PC-9 (cell line): ENCODE data around the gene NEU4. TPM values are rescaled to one million over a fixed set of nuclear protein-coding genes. Genes with fewer than 3 reads are reported as not detected.

Source experiments
- BruUV-seq: library from RNA; stranded (reverse); fragments of 400-500 nt; replicated peaks from 2 replicates; lab custom pipeline; 2021; lab: Mats Ljungman, UMichigan
- CTCF ChIA-PET: fragments of 300-600 bp; sonication (Branson Sonifier 250); formaldehyde crosslinking; loops from one replicate; lab custom pipeline; 2022; ENCODE audit warnings: antibody characterized with exemption; lab: Charles Lee
- POLR2A ChIA-PET: fragments of 300-600 bp; sonication (Branson Sonifier 250); formaldehyde crosslinking; loops from one replicate; lab custom pipeline; 2022; ENCODE audit warnings: antibody characterized with exemption; ENCODE audit not compliant: unreplicated experiment; lab: Charles Lee
- DNase-seq, 2 experiments: peaks; one replicate each; pipeline versions ENCODE4 v3.0.0 to v3.0.0-alpha.2; 2015 to 2022; ENCODE audit warnings: mixed read lengths in 1 of 2
- H2AFZ ChIP-seq: fragments of 200-600 bp; sonication (generic); 2 replicates; pipeline ENCODE4 v1.8.1; 2017; ENCODE audit warnings: antibody characterized with exemption
- H3F3A ChIP-seq: fragments of 200-600 bp; sonication (generic); 2 replicates; pipeline ENCODE4 v1.8.1; 2017; ENCODE audit warnings: antibody characterized with exemption, mild to moderate bottlenecking, low read depth; ENCODE audit not compliant: insufficient read depth
- H3K27ac ChIP-seq: fragments of 200-600 bp; sonication (generic); 2 replicates; pipeline ENCODE4 v1.6.1; 2016; ENCODE audit warnings: mixed run types
- H3K27me3 ChIP-seq: fragments of 200-600 bp; sonication (generic); 2 replicates; pipeline ENCODE4 v1.6.1; 2016; ENCODE audit warnings: low read depth, mixed run types; ENCODE audit not compliant: insufficient read depth
- H3K36me3 ChIP-seq: fragments of 200-600 bp; sonication (generic); 2 replicates; pipeline ENCODE4 v1.6.1; 2016; ENCODE audit warnings: low read depth, mixed run types
- H3K4me1 ChIP-seq: fragments of 200-600 bp; sonication (generic); replicated peaks from 2 replicates; pipeline ENCODE4 v1.6.1; 2016; ENCODE audit warnings: mixed run types; ENCODE audit not compliant: insufficient read depth
- H3K4me2 ChIP-seq: fragments of 200-600 bp; sonication (generic); 2 replicates; pipeline ENCODE4 v1.6.1; 2017; ENCODE audit warnings: mixed run types
- H3K4me3 ChIP-seq: fragments of 200-600 bp; sonication (generic); 2 replicates; pipeline ENCODE4 v1.6.1; 2016; ENCODE audit warnings: mixed run types
- H3K79me2 ChIP-seq: fragments of 200-600 bp; sonication (generic); 2 replicates; pipeline ENCODE4 v1.6.1; 2017; ENCODE audit warnings: low read depth, mixed run types
- H3K9me2 ChIP-seq: fragments of 200-600 bp; sonication (generic); 2 replicates; pipeline ENCODE4 v1.8.1; 2017; ENCODE audit warnings: mild to moderate bottlenecking; ENCODE audit not compliant: insufficient read depth
- H3K9me3 ChIP-seq: fragments of 200-600 bp; sonication (generic); 2 replicates; pipeline ENCODE4 v1.8.1; 2016; ENCODE audit warnings: low read depth; ENCODE audit not compliant: insufficient read depth
- H4K20me1 ChIP-seq: fragments of 200-600 bp; sonication (generic); 2 replicates; pipeline ENCODE4 v1.8.1; 2017; ENCODE audit not compliant: insufficient read depth
- CTCF ChIP-seq: fragments of 200-600 bp; sonication (generic); conservative IDR thresholded peaks from 2 replicates; pipeline ENCODE4 v1.6.1; 2017; ENCODE audit warnings: mixed run types, antibody characterized with exemption, mild to moderate bottlenecking, moderate library complexity
- EZH2 ChIP-seq: fragments of 200-600 bp; sonication (generic); IDR thresholded peaks from 2 replicates; pipeline ENCODE4 v1.8.0; 2017; ENCODE audit warnings: antibody characterized with exemption, low read depth
- intact Hi-C: fragments of 100-400 bp; cut with micrococcal nuclease; formaldehyde crosslinking; loops from one replicate; pipeline ENCODE4 v1.10.0; 2022; ENCODE audit not compliant: unreplicated experiment
- total RNA-seq: library from RNA; stranded (reverse); gene quantifications from 2 replicates; pipeline ENCODE4 v1.2.3, GENCODE V29; 2021

The NEU4 gene
- total RNA-seq, 1 experiment from 2014 or later, result 0.92 TPM

- CTCF ChIA-PET, result no interaction called here
Observed at GRCh38 chr2:241794250-241794823, 14.7 kb upstream of the NEU4 start.

GRCh38 chr2:241795021-241795999 is 13.7 kb upstream of the NEU4 start:
- no peak for DNase-seq
- no peaks in the 10 kb centered on the region for H3K9me2 ChIP-seq
- H3F3A ChIP-seq, result 0 out of 2 replicates have a peak, but pooled peaks cover 8% of the 10 kb centered on the region
- H3K9me3 ChIP-seq, result no peaks in the 10 kb centered on the region
- TF ChIP-seq EZH2, result no peak
- no peak for TF ChIP-seq CTCF
- H2AFZ ChIP-seq, result no peak overlapping the region
- intact Hi-C loops, result no loop called here
- ChIA-PET CTCF (no interaction called here), POLR2A (no interaction called here)
- no peaks in the 10 kb centered on the region for H3K79me2 ChIP-seq
- H4K20me1 ChIP-seq, result no peaks in the 10 kb centered on the region; the same call in 1 of the 2 replicates
- 0 out of 2 replicates have a peak, but pooled peaks cover 9% of the 10 kb centered on the region for H3K27me3 ChIP-seq
- H3K36me3 ChIP-seq, result no peaks in the 10 kb centered on the region
- H3K4me1 ChIP-seq, result peaks cover 8% of the 10 kb centered on the region
- H3K4me2 ChIP-seq, result no peak overlapping the region
- H3K4me3 ChIP-seq, result no peak overlapping the region
- H3K27ac ChIP-seq, result no peak overlapping the region
- no TSS peak for BruUV-seq

More at GRCh38 chr2:241794250-241794823, 14.7 kb upstream of the NEU4 start:
- no peak for DNase-seq
- Histone ChIP-seq H3K27me3 (0 out of 2 replicates have a peak, but pooled peaks cover 9% of the 10 kb centered on the region), H3F3A (0 out of 2 replicates have a peak, but pooled peaks cover 8% of the 10 kb centered on the region), H3K4me3 (no peak overlapping the region), H3K27ac (no peak overlapping the region), H3K4me1 (peaks cover 8% of the 10 kb centered on the region), H3K4me2 (no peak overlapping the region), H3K9me3 (no peaks in the 10 kb centered on the region), H3K36me3 (no peaks in the 10 kb centered on the region), H4K20me1 (no peaks in the 10 kb centered on the region; the same call in 1 of the 2 replicates), H2AFZ (no peak overlapping the region), H3K9me2 (no peaks in the 10 kb centered on the region), H3K79me2 (no peaks in the 10 kb centered on the region)
- BruUV-seq, result no TSS peak
- intact Hi-C loops, result no loop called here
- no peak for TF ChIP-seq CTCF
- no peak for TF ChIP-seq EZH2
- POLR2A ChIA-PET, result no interaction called here

GRCh38 chr2:241796209-241796608 is 12.8 kb upstream of the NEU4 start:
- no TSS peak for BruUV-seq
- CTCF ChIA-PET, result interaction anchor here (0.6 kb wide), 1 partner anchor 404 kb away, joined by 3 read pairs; no protein-coding TSS in a partner anchor
- H3K4me2 ChIP-seq, result no peak overlapping the region
- H3K9me2 ChIP-seq, result no peaks in the 10 kb centered on the region
- no peak overlapping the region for H3K27ac ChIP-seq
- H3K9me3 ChIP-seq, result no peaks in the 10 kb centered on the region
- POLR2A ChIA-PET, result no interaction called here
- no peaks in the 10 kb centered on the region; the same call in 1 of the 2 replicates for H4K20me1 ChIP-seq
- DNase-seq, result no peak
- TF ChIP-seq CTCF (no peak), EZH2 (no peak)
- H3F3A ChIP-seq, result 0 out of 2 replicates have a peak, but pooled peaks cover 8% of the 10 kb centered on the region
- intact Hi-C loops, result no loop called here
- H3K36me3 ChIP-seq, result no peaks in the 10 kb centered on the region
- no peak overlapping the region for H3K4me3 ChIP-seq
- H3K27me3 ChIP-seq, result 0 out of 2 replicates have a peak, but pooled peaks cover 9% of the 10 kb centered on the region
- no peaks in the 10 kb centered on the region for H3K79me2 ChIP-seq
- H3K4me1 ChIP-seq, result peaks cover 7% of the 10 kb centered on the region
- no peak overlapping the region for H2AFZ ChIP-seq
